A673 (cell line): ENCODE data around the gene DCAF8. TPM values are rescaled to one million over a fixed set of nuclear protein-coding genes. Genes with fewer than 3 reads are reported as not detected.

ENCODE experiments used
- Bru-seq: library from RNA; stranded (reverse); fragments of 400-500 nt; gene quantifications from one replicate; lab custom pipeline; 2021; lab: Mats Ljungman, UMichigan
- BruChase-seq, 2 experiments: library from RNA; stranded (reverse); fragments of 400-500 nt; gene quantifications; one replicate each; lab custom pipeline; 2021; lab: Mats Ljungman, UMichigan
- BruUV-seq: library from RNA; stranded (reverse); fragments of 400-500 nt; replicated peaks from 2 replicates; lab custom pipeline; 2021; lab: Mats Ljungman, UMichigan
- CTCF ChIA-PET: fragments of 300-600 bp; sonication (Branson Sonifier 250); formaldehyde crosslinking; loops from one replicate; lab custom pipeline; 2022; ENCODE audit warnings: antibody characterized with exemption; lab: Charles Lee
- POLR2A ChIA-PET: fragments of 300-600 bp; sonication (Branson Sonifier 250); formaldehyde crosslinking; loops from one replicate; lab custom pipeline; 2022; ENCODE audit warnings: antibody characterized with exemption; ENCODE audit not compliant: low non-redundant PET; lab: Charles Lee
- DNase-seq: peaks from one replicate; pipeline ENCODE4 v3.0.0-alpha.2; 2015; ENCODE audit warnings: low spot score
- H3K27ac ChIP-seq: fragments of 200-600 bp; sonication (generic); 2 replicates; pipeline ENCODE4 v1.5.1; 2016; ENCODE audit warnings: mixed run types, low read depth, mild to moderate bottlenecking, mixed read lengths, antibody characterized with exemption, low read length; ENCODE audit not compliant: poor library complexity, severe bottlenecking
- H3K27me3 ChIP-seq: fragments of 200-600 bp; sonication (generic); replicated peaks from 2 replicates; pipeline ENCODE4 v1.6.1; 2017; ENCODE audit warnings: mixed run types, low read depth, mild to moderate bottlenecking, mixed read lengths, antibody characterized with exemption, low read length; ENCODE audit not compliant: insufficient read depth, poor library complexity
- H3K36me3 ChIP-seq: fragments of 200-600 bp; sonication (generic); 2 replicates; pipeline ENCODE4 v1.6.1; 2016; ENCODE audit warnings: mixed run types, mild to moderate bottlenecking, mixed read lengths, antibody characterized with exemption, low read length; ENCODE audit not compliant: insufficient read depth, poor library complexity, severe bottlenecking
- H3K4me1 ChIP-seq: fragments of 200-600 bp; sonication (generic); 2 replicates; pipeline ENCODE4 v1.6.1; 2017; ENCODE audit warnings: mixed run types, mild to moderate bottlenecking, mixed read lengths, antibody characterized with exemption, low read length; ENCODE audit not compliant: insufficient read depth, poor library complexity, severe bottlenecking
- H3K4me3 ChIP-seq: fragments of 200-600 bp; sonication (generic); 2 replicates; pipeline ENCODE4 v1.5.1; 2016; ENCODE audit warnings: low read depth, mixed run types, mild to moderate bottlenecking, mixed read lengths, low read length; ENCODE audit not compliant: poor library complexity, severe bottlenecking
- H3K9me3 ChIP-seq: fragments of 200-600 bp; sonication (generic); 2 replicates; pipeline ENCODE4 v1.6.1; 2016; ENCODE audit warnings: mixed run types, low read depth, mild to moderate bottlenecking, mixed read lengths, antibody characterized with exemption, low read length; ENCODE audit not compliant: poor library complexity, severe bottlenecking
- CTCF ChIP-seq: fragments of 300-800, 200-600 bp; sonication (generic); conservative IDR thresholded peaks from 2 replicates; pipeline ENCODE4 v1.5.1; 2017; ENCODE audit warnings: low read depth, mild to moderate bottlenecking, antibody characterized with exemption, low read length, moderate library complexity, mixed read lengths
- EZH2 ChIP-seq: fragments of 200-600 bp; sonication (generic); IDR thresholded peaks from 2 replicates; pipeline ENCODE4 v1.6.1; 2017; ENCODE audit warnings: borderline replicate concordance, low read depth, mild to moderate bottlenecking, mixed read lengths, antibody characterized with exemption, low read length; ENCODE audit not compliant: poor library complexity, severe bottlenecking
- intact Hi-C: fragments of 100-400 bp; cut with micrococcal nuclease; formaldehyde crosslinking; loops from one replicate; pipeline ENCODE4 v1.10.0; 2022; ENCODE audit not compliant: unreplicated experiment
- long read RNA-seq: library from polyadenylated mRNA; stranded (forward); transcript quantifications from one replicate; pipeline ENCODE4 v2.0.0, GENCODE V29; 2022
- total RNA-seq: library from RNA; stranded (reverse); gene quantifications from 2 replicates; pipeline ENCODE4 v1.2.3, GENCODE V29; 2021

Gene DCAF8
- total RNA-seq (108 and 115 TPM in 2 replicates), Bru-seq, nascent RNA (percentile 91 among the genes with signal in this experiment), BruChase-seq, experiment 1, labeled RNA remaining after a 2-hour chase (percentile 98 among the genes with signal in this experiment), BruChase-seq, experiment 2, labeled RNA remaining after a 6-hour chase (percentile 97 among the genes with signal in this experiment)
- long read RNA-seq, full-length matches to known transcripts, result 33 of 102 reads
- long read RNA-seq, partial matches to known transcripts, result 15 of 102 reads
- long read RNA-seq, other reads (novel, unspliced or antisense), result 54 of 102 reads

GRCh38 chr1:160261893-160262794 lies at the start of gene DCAF8:
Gene DCAF8 (minus strand): TSS chr1:160262549. CDS start chr1:160244008, 18,541 bp downstream.
- H3K36me3 ChIP-seq, result no peaks in the 10 kb centered on the region
- no peaks in the 10 kb centered on the region for H3K27me3 ChIP-seq
- no peaks in the 10 kb centered on the region for H3K9me3 ChIP-seq
- TF ChIP-seq CTCF (no peak), EZH2 (no peak)
- peak; percentile 99 for DNase-seq
- BruUV-seq, result TSS peak; percentile 37
- H3K27ac ChIP-seq, result peak within 1 kb of the TSS; percentile 92
- ChIA-PET POLR2A (interaction anchor here (0.5 to 0.6 kb wide), 2 partner anchors 19 to 189 kb away, joined by 7 read pairs; no protein-coding TSS in a partner anchor), CTCF (interaction anchor here (0.6 to 1.0 kb wide), 3 partner anchors 10 to 71 kb away, joined by 3 to 4 read pairs (median 3); no protein-coding TSS in a partner anchor)
- H3K4me3 ChIP-seq, result peak within 1 kb of the TSS; percentile 85
- intact Hi-C loops, result no loop called here
- H3K4me1 ChIP-seq, result peaks cover 21% of the 10 kb centered on the region

DNA sequence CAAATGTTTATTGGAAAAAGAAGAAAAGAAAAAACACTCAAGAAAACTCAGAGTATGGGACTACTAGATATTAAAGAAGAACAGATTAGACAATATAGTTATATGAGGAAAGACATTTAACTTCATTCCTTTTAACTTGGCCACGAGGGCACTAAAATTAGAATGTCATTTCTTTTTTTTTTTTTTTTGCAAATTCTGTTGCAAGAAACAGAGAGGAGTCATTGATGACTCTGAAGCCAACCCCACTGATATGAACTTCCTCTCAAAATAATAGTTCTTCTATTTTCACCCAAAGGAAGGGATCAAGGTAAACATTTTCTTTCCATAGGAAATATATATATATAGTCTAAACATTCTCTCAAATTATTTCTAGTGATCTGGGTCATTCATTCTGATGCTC lies 47.2 kb upstream of the DCAF8 start:
- Histone ChIP-seq H3K9me3 (no peaks in the 10 kb centered on the region), H3K4me1 (no peaks in the 10 kb centered on the region), H3K4me3 (no peak overlapping the region), H3K36me3 (peaks cover 91% of the 10 kb centered on the region), H3K27ac (no peak overlapping the region), H3K27me3 (no peaks in the 10 kb centered on the region)
- ChIA-PET CTCF (no interaction called here), POLR2A (interaction anchor here (0.5 kb wide), 1 partner anchor 555 kb away, joined by 6 read pairs; no protein-coding TSS in a partner anchor)
- TF ChIP-seq CTCF (no peak), EZH2 (no peak)
- intact Hi-C loops, result no loop called here
- no TSS peak for BruUV-seq
- no peak for DNase-seq

DNA sequence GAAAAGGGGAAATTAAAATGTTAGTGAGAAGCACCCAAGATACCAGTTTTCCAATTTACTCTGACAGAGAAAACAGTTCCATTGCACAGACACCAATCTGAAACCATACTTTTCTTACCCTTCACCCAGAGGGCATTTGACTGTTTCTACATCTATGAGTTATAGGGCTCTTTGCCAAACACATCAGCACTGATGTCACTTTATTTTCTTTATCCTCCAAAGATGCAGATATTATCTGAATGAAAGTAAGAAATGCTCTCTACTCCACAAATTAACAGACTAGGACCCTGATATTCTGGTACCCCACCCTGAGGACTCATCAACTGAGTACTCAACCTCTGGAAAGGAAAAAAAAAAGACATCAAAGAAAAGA lies 46.8 kb upstream of the DCAF8 start:
- no peak overlapping the region for H3K27ac ChIP-seq
- DNase-seq, result no peak
- CTCF ChIA-PET, result no interaction called here
- TF ChIP-seq CTCF, result no peak
- no peak for TF ChIP-seq EZH2
- peaks cover 90% of the 10 kb centered on the region for H3K36me3 ChIP-seq
- intact Hi-C loops, result no loop called here
- H3K4me3 ChIP-seq, result no peak overlapping the region
- no peaks in the 10 kb centered on the region for H3K4me1 ChIP-seq
- no peaks in the 10 kb centered on the region for H3K27me3 ChIP-seq
- H3K9me3 ChIP-seq, result no peaks in the 10 kb centered on the region
- no TSS peak for BruUV-seq
- POLR2A ChIA-PET, result no interaction called here
